ENCODE measurements around the gene SMARCA4.
"Not testable (repeated sequence)": the region's sequence is repeated elsewhere in the genome, so short reads cannot be mapped to it uniquely, and the experiment has no call there.

SMARCA4 gene

GRCh38 chr19:10976131-10976892 lies 15.5 kb downstream of the SMARCA4 start:
- no peak for DNase-seq (ENCODE audit: low read depth, low spot score)

DNA sequence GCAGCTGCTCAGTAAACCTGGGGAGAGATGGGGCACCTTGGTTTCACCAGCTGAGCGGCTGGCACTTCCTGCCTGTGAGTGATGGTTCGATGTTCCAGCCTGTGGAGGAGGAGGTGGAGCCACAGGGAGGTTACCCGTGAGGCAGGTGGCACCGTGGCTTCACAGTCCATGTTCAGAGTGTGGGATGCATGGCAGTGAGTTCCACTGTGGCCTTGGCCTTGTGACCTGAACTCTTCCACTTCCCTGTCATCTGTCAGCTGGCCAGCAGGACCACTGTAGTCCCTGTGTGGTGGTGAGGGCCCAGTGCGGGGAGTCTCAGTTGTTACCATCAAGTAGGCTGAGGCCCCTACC lies 16.9 kb downstream of the SMARCA4 start:
- DNase-seq (ENCODE audit: low read depth, low spot score) = no peak

GRCh38 chr19:10979951-10980381 lies 19.1 kb downstream of the SMARCA4 start:
- no peak for DNase-seq (ENCODE audit: low read depth, low spot score)

GRCh38 chr19:10981252-10981895 lies 20.5 kb downstream of the SMARCA4 start:
- DNase-seq (ENCODE audit: low read depth, low spot score) = no peak

DNA sequence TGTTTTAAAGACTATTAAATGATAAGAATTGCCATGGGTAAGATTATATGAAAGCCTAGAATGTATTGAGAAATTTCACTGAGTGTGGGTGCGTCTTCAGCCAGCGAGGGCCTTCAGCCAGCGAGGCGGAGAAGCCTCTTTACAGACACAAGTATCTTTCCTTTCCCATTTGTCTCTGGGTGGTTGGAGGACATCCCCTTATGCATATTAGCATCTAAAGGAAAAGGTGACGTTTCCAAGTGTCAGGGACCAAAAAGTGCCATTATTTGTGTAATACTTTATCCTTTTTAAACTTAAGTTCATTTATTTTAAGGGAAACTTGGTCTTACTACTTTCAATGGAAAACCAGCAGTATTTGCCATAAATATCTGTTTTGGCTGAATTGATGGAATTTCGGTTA lies 22.2 kb downstream of the SMARCA4 start:
- DNase-seq (ENCODE audit: low read depth, low spot score) = no peak

- DNase-seq (ENCODE audit: low read depth, low spot score) = no peak
Measured at GRCh38 chr19:10984166-10984735, 23.4 kb downstream of the SMARCA4 start.

- no peak for DNase-seq (ENCODE audit: low read depth, low spot score)
Measured at GRCh38 chr19:10985502-10985901, 24.7 kb downstream of the SMARCA4 start.

- no peak for DNase-seq (ENCODE audit: low read depth, low spot score)
Measured at GRCh38 chr19:10986301-10987127, 25.7 kb downstream of the SMARCA4 start.

DNA sequence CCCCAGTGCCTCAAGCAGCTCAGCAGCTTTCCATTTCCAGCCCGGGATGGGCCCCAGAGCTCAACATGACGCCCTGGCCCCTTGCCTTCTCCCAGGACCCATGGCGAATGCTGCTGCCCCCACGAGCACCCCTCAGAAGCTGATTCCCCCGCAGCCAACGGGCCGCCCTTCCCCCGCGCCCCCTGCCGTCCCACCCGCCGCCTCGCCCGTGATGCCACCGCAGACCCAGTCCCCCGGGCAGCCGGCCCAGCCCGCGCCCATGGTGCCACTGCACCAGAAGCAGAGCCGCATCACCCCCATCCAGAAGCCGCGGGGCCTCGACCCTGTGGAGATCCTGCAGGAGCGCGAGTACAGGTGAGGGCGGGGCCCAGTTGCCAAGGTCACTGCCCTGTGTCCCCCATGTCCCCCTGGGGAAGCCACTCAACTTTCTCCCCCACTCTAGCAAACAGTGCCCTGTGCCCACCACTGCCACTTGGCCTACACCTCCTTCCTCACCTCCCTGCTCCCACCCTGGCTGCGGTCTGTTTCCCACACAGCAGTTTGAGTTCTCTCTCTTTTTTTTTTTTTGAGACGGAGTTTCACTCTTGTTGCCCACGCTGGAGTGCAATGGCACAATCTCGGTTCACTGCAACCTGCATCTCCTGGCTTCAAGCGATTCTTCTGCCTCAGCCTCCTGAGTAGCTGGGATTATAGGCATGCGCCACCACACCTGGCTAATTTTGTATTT lies 26.9 kb downstream of the SMARCA4 start:
- no peak for DNase-seq (ENCODE audit: low read depth, low spot score)

GRCh38 chr19:10988380-10988779 lies 27.6 kb downstream of the SMARCA4 start:
- DNase-seq (ENCODE audit: low read depth, low spot score) = no peak

DNA sequence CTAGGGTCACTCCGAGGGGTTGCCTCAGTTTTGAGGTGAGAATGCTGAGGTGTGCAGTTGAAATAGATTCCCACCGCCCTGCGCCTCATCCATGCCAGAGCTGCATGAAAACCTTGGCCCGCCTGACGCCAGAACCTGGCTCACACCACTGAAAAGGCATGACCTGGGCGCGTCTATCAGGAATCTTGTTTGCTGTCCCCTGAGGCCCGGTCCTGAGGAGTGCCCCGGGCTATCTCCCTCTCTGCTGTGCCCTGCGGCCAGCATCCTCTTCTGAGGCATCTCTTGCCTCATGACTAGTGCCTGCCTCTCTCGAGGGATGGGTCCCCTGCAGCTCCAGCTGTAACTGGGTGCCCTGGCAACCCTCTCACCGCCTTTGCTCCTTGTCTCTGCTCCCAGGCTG lies 28.1 kb downstream of the SMARCA4 start:
- no peak for DNase-seq (ENCODE audit: low read depth, low spot score)

- DNase-seq (ENCODE audit: low read depth, low spot score) = no peak
Measured at GRCh38 chr19:10991076-10991475, 30.2 kb downstream of the SMARCA4 start.

GRCh38 chr19:10991521-10992081 lies 30.8 kb downstream of the SMARCA4 start:
- DNase-seq (ENCODE audit: low read depth, low spot score) = no peak

DNA sequence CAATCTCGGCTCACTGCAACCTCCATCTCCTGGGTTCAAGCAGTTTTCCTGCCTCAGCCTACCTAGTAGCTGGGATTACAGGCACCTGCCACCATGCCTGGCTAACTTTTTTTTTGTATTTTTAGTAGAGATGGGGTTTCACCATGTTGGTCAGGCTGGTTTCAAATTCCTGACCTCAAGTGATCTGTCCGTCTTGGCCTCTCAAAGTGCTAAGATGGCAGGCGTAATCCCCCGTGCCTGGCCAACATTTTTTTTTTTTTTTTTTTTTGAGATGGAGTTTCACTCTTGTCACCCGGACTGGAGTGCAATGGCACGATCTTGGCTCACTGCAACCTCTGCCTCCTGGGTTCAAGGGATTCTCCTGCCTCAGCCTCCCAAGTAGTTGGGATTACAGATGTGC lies 31.3 kb downstream of the SMARCA4 start:
- not testable (repeated sequence) for DNase-seq (ENCODE audit: low read depth, low spot score)

DNA sequence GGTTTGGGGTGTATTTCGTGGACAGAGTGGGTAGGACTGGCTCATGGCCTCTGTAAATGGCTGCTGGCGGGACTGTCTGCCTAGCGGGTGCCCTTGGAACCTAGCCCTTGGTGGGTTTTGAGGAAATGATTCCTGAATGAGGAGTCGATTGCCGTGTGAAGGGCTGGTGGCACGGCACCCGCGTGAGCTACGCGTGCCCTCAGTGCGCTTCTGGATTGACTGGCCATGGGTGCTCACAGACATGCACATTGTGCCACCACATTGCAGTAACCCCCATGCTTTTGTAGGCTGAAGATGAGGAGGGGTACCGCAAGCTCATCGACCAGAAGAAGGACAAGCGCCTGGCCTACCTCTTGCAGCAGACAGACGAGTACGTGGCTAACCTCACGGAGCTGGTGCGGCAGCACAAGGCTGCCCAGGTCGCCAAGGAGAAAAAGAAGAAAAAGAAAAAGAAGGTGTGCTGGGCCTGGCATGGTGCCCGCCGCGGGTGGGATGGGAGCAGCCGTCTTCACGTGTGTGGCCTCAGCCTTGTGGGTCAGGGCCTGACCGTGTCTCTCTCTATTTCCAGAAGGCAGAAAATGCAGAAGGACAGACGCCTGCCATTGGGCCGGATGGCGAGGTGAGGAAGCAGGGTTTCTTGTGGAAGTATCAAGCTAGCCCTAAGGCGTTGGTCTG lies 35.2 kb downstream of the SMARCA4 start:
- DNase-seq (ENCODE audit: low read depth, low spot score) = no peak

DNA sequence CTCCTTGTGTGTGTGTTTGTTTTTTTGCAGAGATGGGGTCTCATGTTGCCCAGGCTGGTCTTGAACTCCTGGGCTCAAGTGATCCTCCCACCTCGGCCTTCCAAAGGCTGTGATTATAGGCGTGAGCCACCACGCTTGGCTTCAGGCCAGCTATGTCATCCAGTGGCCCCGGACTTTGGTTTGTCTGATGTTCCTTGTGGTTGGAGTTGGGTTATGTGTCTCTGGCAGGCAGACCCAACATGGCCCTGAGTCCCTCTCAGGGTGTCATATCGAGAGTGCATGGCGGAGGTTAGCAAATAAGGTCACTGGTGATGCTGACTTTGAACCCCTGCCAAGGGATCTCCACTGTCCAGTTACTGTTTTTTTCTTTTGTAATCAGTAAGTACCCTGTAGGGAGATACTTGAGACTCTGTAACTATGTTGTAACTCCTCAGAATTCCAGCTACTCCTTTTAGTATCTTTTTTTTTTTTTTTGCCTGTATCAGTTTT lies 37.3 kb downstream of the SMARCA4 start:
- DNase-seq (ENCODE audit: low read depth, low spot score) = no peak

DNA sequence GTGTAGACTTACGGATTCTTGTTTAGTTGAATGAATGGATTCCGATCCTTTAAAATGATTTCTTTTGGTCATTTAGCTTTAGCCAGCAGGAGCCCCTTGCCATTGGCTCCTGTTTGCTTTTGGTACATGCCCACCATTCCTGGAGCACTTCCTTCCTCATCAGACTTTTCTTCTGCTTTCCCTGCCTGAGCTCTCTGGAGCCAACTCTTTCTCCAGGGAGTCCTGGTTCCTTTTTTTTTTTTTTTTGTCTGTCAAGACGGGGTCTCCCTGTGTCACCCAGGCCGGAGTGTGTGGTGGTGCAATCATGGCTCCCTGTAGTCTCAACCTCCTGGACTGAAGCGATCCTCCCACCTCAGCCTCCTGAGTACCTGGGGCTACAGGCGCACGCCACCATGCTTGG lies 37.8 kb downstream of the SMARCA4 start:
- no peak for DNase-seq (ENCODE audit: low read depth, low spot score)

GRCh38 chr19:11005521-11005920 lies 44.7 kb downstream of the SMARCA4 start:
- DNase-seq (ENCODE audit: low read depth, low spot score) = no peak

- DNase-seq (ENCODE audit: low read depth, low spot score) = no peak
Measured at GRCh38 chr19:11007385-11007784, 46.6 kb downstream of the SMARCA4 start.

DNA sequence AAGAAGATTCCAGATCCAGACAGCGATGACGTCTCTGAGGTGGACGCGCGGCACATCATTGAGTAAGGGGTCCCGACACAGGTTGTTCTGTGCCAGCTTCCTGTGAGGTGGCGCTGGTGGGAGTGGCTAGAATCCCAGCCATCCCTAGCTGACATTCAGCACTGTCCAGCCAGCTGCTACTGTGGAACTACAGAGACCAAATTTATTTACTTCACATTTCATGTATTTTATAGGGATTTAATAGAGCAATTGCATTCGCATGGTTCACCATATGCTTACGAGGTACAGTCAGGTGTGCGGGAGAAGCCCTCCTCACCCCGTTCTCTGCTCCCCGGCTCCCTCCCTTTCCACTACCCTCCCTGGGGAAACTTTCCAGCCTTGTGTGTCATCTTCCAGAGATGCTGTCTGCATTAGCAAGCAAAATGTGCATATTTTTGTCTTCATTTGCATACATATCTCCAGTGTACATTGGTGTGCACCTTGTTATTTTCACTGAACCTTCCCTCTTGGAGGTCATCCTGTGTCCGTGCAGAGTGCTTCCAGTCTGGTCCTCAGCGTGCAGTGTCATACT lies 47.2 kb downstream of the SMARCA4 start:
- DNase-seq (ENCODE audit: low read depth, low spot score) = no peak

Measured in ELF-1 (cell line).